A673 (cell line): ENCODE results near the gene TSPAN4. TPM values are rescaled to one million over a fixed set of nuclear protein-coding genes. Genes with fewer than 3 reads are reported as not detected.

Experiments used
- BruUV-seq: library from RNA; stranded (reverse); fragments of 400-500 nt; replicated peaks from 2 replicates; lab custom pipeline; 2021; lab: Mats Ljungman, UMichigan
- CTCF ChIA-PET: fragments of 300-600 bp; sonication (Branson Sonifier 250); formaldehyde crosslinking; loops from one replicate; lab custom pipeline; 2022; ENCODE audit warnings: antibody characterized with exemption; lab: Charles Lee
- POLR2A ChIA-PET: fragments of 300-600 bp; sonication (Branson Sonifier 250); formaldehyde crosslinking; loops from one replicate; lab custom pipeline; 2022; ENCODE audit warnings: antibody characterized with exemption; ENCODE audit not compliant: low non-redundant PET; lab: Charles Lee
- DNase-seq: peaks from one replicate; pipeline ENCODE4 v3.0.0-alpha.2; 2015; ENCODE audit warnings: low spot score
- H3K27ac ChIP-seq: fragments of 200-600 bp; sonication (generic); 2 replicates; pipeline ENCODE4 v1.5.1; 2016; ENCODE audit warnings: mixed run types, low read depth, mild to moderate bottlenecking, mixed read lengths, antibody characterized with exemption, low read length; ENCODE audit not compliant: poor library complexity, severe bottlenecking
- H3K27me3 ChIP-seq: fragments of 200-600 bp; sonication (generic); replicated peaks from 2 replicates; pipeline ENCODE4 v1.6.1; 2017; ENCODE audit warnings: mixed run types, low read depth, mild to moderate bottlenecking, mixed read lengths, antibody characterized with exemption, low read length; ENCODE audit not compliant: insufficient read depth, poor library complexity
- H3K36me3 ChIP-seq: fragments of 200-600 bp; sonication (generic); 2 replicates; pipeline ENCODE4 v1.6.1; 2016; ENCODE audit warnings: mixed run types, mild to moderate bottlenecking, mixed read lengths, antibody characterized with exemption, low read length; ENCODE audit not compliant: insufficient read depth, poor library complexity, severe bottlenecking
- H3K4me1 ChIP-seq: fragments of 200-600 bp; sonication (generic); 2 replicates; pipeline ENCODE4 v1.6.1; 2017; ENCODE audit warnings: mixed run types, mild to moderate bottlenecking, mixed read lengths, antibody characterized with exemption, low read length; ENCODE audit not compliant: insufficient read depth, poor library complexity, severe bottlenecking
- H3K4me3 ChIP-seq: fragments of 200-600 bp; sonication (generic); 2 replicates; pipeline ENCODE4 v1.5.1; 2016; ENCODE audit warnings: low read depth, mixed run types, mild to moderate bottlenecking, mixed read lengths, low read length; ENCODE audit not compliant: poor library complexity, severe bottlenecking
- H3K9me3 ChIP-seq: fragments of 200-600 bp; sonication (generic); 2 replicates; pipeline ENCODE4 v1.6.1; 2016; ENCODE audit warnings: mixed run types, low read depth, mild to moderate bottlenecking, mixed read lengths, antibody characterized with exemption, low read length; ENCODE audit not compliant: poor library complexity, severe bottlenecking
- CTCF ChIP-seq: fragments of 300-800, 200-600 bp; sonication (generic); conservative IDR thresholded peaks from 2 replicates; pipeline ENCODE4 v1.5.1; 2017; ENCODE audit warnings: low read depth, mild to moderate bottlenecking, antibody characterized with exemption, low read length, moderate library complexity, mixed read lengths
- EZH2 ChIP-seq: fragments of 200-600 bp; sonication (generic); IDR thresholded peaks from 2 replicates; pipeline ENCODE4 v1.6.1; 2017; ENCODE audit warnings: borderline replicate concordance, low read depth, mild to moderate bottlenecking, mixed read lengths, antibody characterized with exemption, low read length; ENCODE audit not compliant: poor library complexity, severe bottlenecking
- intact Hi-C: fragments of 100-400 bp; cut with micrococcal nuclease; formaldehyde crosslinking; loops from one replicate; pipeline ENCODE4 v1.10.0; 2022; ENCODE audit not compliant: unreplicated experiment
- total RNA-seq: library from RNA; stranded (reverse); gene quantifications from 2 replicates; pipeline ENCODE4 v1.2.3, GENCODE V29; 2021

The TSPAN4 gene
- total RNA-seq, 1 experiment from 2014 or later: 17.5 TPM

- Histone ChIP-seq H3K36me3 (peaks cover 29% of the 10 kb centered on the region), H3K4me3 (peak within 1 kb of the TSS; percentile 95), H3K9me3 (no peaks in the 10 kb centered on the region), H3K27ac (peak within 1 kb of the TSS; percentile 99), H3K27me3 (no peaks in the 10 kb centered on the region), H3K4me1 (peaks cover 11% of the 10 kb centered on the region)
- CTCF ChIA-PET: interaction anchor here (0.5 kb wide), 1 partner anchor 20 kb away, joined by 5 read pairs; the partner anchor contains the start of gene CEND1
- TF ChIP-seq CTCF: no peak
- no peak for TF ChIP-seq EZH2
- intact Hi-C loops: no loop called here
- POLR2A ChIA-PET: interaction anchor here (0.8 kb wide), 1 partner anchor 10 kb away, joined by 8 read pairs; the partner anchor contains the start of gene PNPLA2
- peak; percentile 98 for DNase-seq
- BruUV-seq: no TSS peak
Observed at GRCh38 chr11:809287-810039, 33.2 kb upstream of the TSPAN4 start, which contains the start of gene RPLP2. Gene RPLP2, plus strand, starts transcription at chr11:809967. Its CDS starts 268 bp downstream, at chr11:810235.

- H3K27me3 ChIP-seq: no peaks in the 10 kb centered on the region
- H3K36me3 ChIP-seq: peaks cover 29% of the 10 kb centered on the region
- ChIA-PET CTCF (no interaction called here), POLR2A (interaction anchor here (0.8 kb wide), 1 partner anchor 9 kb away, joined by 8 read pairs; the partner anchor contains the start of gene PNPLA2)
- peak overlapping the region; percentile 95 for H3K4me3 ChIP-seq
- no peak for TF ChIP-seq EZH2
- no peak for TF ChIP-seq CTCF
- no TSS peak for BruUV-seq
- peak overlapping the region; percentile 99 for H3K27ac ChIP-seq
- intact Hi-C loops: no loop called here
- H3K9me3 ChIP-seq: no peaks in the 10 kb centered on the region
- no peak for DNase-seq
- peaks cover 11% of the 10 kb centered on the region for H3K4me1 ChIP-seq
Observed at GRCh38 chr11:810040-810567, 32.5 kb upstream of the TSPAN4 start.

GRCh38 chr11:811446-812245 lies 31.0 kb upstream of the TSPAN4 start:
- CTCF ChIA-PET: no interaction called here
- DNase-seq: no peak
- Histone ChIP-seq H3K4me3 (peak overlapping the region; percentile 95), H3K27ac (peak overlapping the region; percentile 99), H3K36me3 (peaks cover 29% of the 10 kb centered on the region), H3K27me3 (no peaks in the 10 kb centered on the region), H3K9me3 (no peaks in the 10 kb centered on the region), H3K4me1 (peaks cover 11% of the 10 kb centered on the region)
- POLR2A ChIA-PET: interaction anchor here (0.6 kb wide), 2 partner anchors 209 to 306 kb away, joined by 4 to 5 read pairs; no protein-coding TSS in a partner anchor
- BruUV-seq: no TSS peak
- TF ChIP-seq CTCF (no peak), EZH2 (no peak)
- intact Hi-C loops: no loop called here
